Lung (tissue), 12 donors: ENCODE data around the gene PIK3CD. TPM values are rescaled to one million over a fixed set of nuclear protein-coding genes. Genes with fewer than 3 reads are reported as not detected.

Source experiments
- ATAC-seq: fragments of 200-7000 bp; cut with Tn5 transposase; one replicate; pipeline ENCODE4 v1.9.1; 2020; ENCODE audit warnings: moderate number of reproducible peaks; ENCODE audit not compliant: insufficient read depth, low FRiP score
- DNase-seq, 3 donors: peaks; one replicate each; pipeline ENCODE4 v3.0.0-alpha.2; 2013 to 2017
- H3K27ac ChIP-seq, 2 donors: one replicate each; pipeline ENCODE4 v1.5.1; 2013; ENCODE audit warnings: mild to moderate bottlenecking in 2 of 2, moderate library complexity in 2 of 2, control low read depth in 1 of 2, inconsistent platforms in 1 of 2, low read depth in 1 of 2, low read length in 1 of 2
- H3K27me3 ChIP-seq, 3 donors: one replicate each; pipeline ENCODE4 v1.5.1; 2013; ENCODE audit warnings: low read length in 2 of 3; ENCODE audit not compliant: control insufficient read depth in 3 of 3, insufficient read depth in 3 of 3
- H3K36me3 ChIP-seq, 4 donors: one replicate each; pipeline ENCODE4 v1.5.1; 2013; ENCODE audit warnings: low read length in 4 of 4, mild to moderate bottlenecking in 1 of 4, moderate library complexity in 1 of 4; ENCODE audit not compliant: control insufficient read depth in 4 of 4, insufficient read depth in 4 of 4
- H3K4me1 ChIP-seq, 5 donors: one replicate each; pipeline ENCODE4 v1.5.1; 2013; ENCODE audit warnings: low read length in 5 of 5, mild to moderate bottlenecking in 2 of 5, moderate library complexity in 1 of 5; ENCODE audit not compliant: control insufficient read depth in 5 of 5, insufficient read depth in 5 of 5
- H3K4me3 ChIP-seq: one replicate; pipeline ENCODE4 v1.5.1; 2013; ENCODE audit warnings: mild to moderate bottlenecking, control low read depth, moderate library complexity
- H3K9ac ChIP-seq, 2 donors: one replicate each; pipeline ENCODE4 v1.5.1; 2013; ENCODE audit warnings: low read length in 2 of 2, control low read depth in 1 of 2; ENCODE audit not compliant: insufficient read depth in 1 of 2
- H3K9me3 ChIP-seq, 4 donors: one replicate each; pipeline ENCODE4 v1.5.1; 2013; ENCODE audit warnings: low read length in 3 of 4, mild to moderate bottlenecking in 1 of 4, moderate library complexity in 1 of 4; ENCODE audit not compliant: control insufficient read depth in 4 of 4, insufficient read depth in 3 of 4
- whole genome bisulfite sequencing, 2 donors: extraction: QIAGEN DNeasy Blood & Tissue Kit; methylation state at CpG; one replicate each; pipeline ENCODE4 v1.1.7; 2013; 5-methylcytosine and 5-hydroxymethylcytosine counted together
- polyA plus RNA-seq, 2 donors: library from polyadenylated mRNA; stranded (reverse); fragments of 200-250 nt; gene quantifications; one replicate each; pipeline ENCODE4 v1.2.1, GENCODE V29; 2013
- total RNA-seq, 2 donors: library from RNA; depleted of rRNA in 1 of 2; stranded (reverse); fragments of >200 nt in 1 of 2; gene quantifications; one replicate each; pipeline ENCODE4 v1.2.1, GENCODE V29; 2014 to 2021
- TF ChIP-seq, protein P1 (sequence below): IDR thresholded peaks from 2 replicates; pipeline ENCODE4 v1.5.1; 2012; ENCODE audit warnings: mild to moderate bottlenecking; ENCODE audit errors: control extremely low read depth, extremely low read depth
- donor health status: control.
- donor health status: control.
- donor health status: Bipolar disorder and iron deficiency.
- donor health status: healthy.
- donor health status: DM: yes; HTN: yes; CAD: no.

Gene PIK3CD
- total and polyA plus RNA-seq, 4 donors, result 7.8 to 29.6 (median 21.8) TPM

DNA sequence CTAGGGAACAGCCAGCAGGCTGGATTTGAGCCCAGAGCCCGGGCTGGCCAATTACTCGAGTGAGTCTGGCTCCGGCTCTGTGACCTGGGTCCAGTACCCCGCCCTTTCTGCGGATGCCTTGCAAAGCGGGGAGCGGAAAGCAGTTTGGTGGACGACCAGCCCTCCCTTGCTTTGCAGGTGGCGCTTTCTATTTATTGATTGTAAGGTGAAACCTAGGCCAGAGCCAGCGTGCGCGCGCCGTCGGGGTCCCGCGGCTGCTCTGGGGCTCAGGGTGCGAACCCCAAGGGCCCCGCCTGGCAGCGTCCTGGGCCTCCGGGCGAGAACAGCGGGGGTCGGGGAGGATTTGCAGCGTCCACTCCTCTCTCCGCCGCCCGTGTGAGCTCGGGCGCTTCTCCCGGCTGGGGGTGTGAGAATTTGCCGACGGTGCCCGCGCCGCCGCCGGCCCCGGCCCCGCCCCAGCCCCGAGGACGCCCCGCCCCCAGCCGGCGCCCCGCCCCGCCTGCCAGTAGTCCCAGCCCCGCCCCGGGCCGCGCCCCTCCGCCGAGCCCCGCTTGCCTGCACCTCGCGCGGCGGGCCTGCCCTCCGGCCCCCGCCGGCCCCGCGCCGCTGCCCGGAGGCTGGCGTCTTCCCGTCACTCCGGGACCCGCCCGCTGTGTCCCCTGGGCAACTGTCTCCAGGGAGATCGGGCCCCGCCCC lies 37.6 kb downstream of the PIK3CD start:
- DNase-seq (peak; percentile 64 to 81 (median 71)), ATAC-seq (peak; percentile 91)
- Histone ChIP-seq H3K4me1 (peaks cover 0 to 24% (median 0%) of the 10 kb centered on the region in 5 donors), H3K36me3 (peaks cover 0 to 2% (median 0%) of the 10 kb centered on the region in 4 donors), H3K27me3 (peaks cover 0 to 22% (median 17%) of the 10 kb centered on the region in 3 donors), H3K9me3 (no peaks in the 10 kb centered on the region), H3K4me3 (peak overlapping the region; percentile 57), H3K27ac (peak overlapping the region in 1 of 2 donors; percentile 6), H3K9ac (no peak overlapping the region)
- 2 to 7% methylated on average over 45 to 72 of the region's 72 CpGs for WGBS, 2 donors
- TF ChIP-seq, protein P1, sequence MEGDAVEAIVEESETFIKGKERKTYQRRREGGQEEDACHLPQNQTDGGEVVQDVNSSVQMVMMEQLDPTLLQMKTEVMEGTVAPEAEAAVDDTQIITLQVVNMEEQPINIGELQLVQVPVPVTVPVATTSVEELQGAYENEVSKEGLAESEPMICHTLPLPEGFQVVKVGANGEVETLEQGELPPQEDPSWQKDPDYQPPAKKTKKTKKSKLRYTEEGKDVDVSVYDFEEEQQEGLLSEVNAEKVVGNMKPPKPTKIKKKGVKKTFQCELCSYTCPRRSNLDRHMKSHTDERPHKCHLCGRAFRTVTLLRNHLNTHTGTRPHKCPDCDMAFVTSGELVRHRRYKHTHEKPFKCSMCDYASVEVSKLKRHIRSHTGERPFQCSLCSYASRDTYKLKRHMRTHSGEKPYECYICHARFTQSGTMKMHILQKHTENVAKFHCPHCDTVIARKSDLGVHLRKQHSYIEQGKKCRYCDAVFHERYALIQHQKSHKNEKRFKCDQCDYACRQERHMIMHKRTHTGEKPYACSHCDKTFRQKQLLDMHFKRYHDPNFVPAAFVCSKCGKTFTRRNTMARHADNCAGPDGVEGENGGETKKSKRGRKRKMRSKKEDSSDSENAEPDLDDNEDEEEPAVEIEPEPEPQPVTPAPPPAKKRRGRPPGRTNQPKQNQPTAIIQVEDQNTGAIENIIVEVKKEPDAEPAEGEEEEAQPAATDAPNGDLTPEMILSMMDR, result no peak

DNA sequence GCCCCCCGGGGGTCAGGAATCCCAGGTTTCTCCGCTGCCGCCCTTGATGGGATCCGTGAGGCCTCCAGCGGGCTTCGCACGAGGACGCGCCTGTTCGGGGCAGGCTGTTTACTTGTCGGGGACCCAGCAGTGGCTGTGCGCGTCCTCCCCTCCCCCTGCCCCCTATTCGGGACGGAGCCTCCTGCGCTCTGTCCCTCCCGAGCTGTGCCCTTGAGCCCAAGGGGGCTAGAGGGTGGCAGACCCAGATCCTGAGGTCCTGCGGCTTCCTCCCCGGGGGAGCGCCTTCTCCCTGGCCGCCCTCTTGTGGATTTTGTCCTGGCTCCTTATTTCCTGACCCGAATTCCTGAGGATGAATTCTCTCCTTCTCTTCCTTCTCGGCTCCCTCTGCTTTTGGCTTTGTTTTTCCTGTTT lies 38.4 kb downstream of the PIK3CD start:
- peak; percentile 26 to 51 (median 38) for DNase-seq
- Histone ChIP-seq H3K9ac (peak overlapping the region in 1 of 2 donors; percentile 19), H3K36me3 (peaks cover 0 to 2% (median 0%) of the 10 kb centered on the region in 4 donors), H3K27ac (peak overlapping the region in 1 of 2 donors; percentile 43), H3K4me1 (peaks cover 0 to 24% (median 0%) of the 10 kb centered on the region in 5 donors), H3K27me3 (peaks cover 0 to 22% (median 17%) of the 10 kb centered on the region in 3 donors), H3K9me3 (no peaks in the 10 kb centered on the region), H3K4me3 (peak overlapping the region; percentile 33)
- 24 to 51% methylated on average over 23 of the region's 23 CpGs for WGBS, 2 donors
- TF ChIP-seq, protein P1, result no peak
- ATAC-seq, result no peak

- Histone ChIP-seq H3K27me3 (peaks cover 0 to 22% (median 17%) of the 10 kb centered on the region in 3 donors), H3K36me3 (peaks cover 0 to 2% (median 0%) of the 10 kb centered on the region in 4 donors), H3K9ac (peak overlapping the region in 1 of 2 donors; percentile 19), H3K9me3 (no peaks in the 10 kb centered on the region), H3K27ac (no peak overlapping the region), H3K4me1 (peaks cover 0 to 24% (median 0%) of the 10 kb centered on the region in 5 donors), H3K4me3 (no peak overlapping the region)
- WGBS, 2 donors, result 71 to 86% methylated on average over 13 to 14 of the region's 14 CpGs
- no peak for DNase-seq
- TF ChIP-seq, protein P1, result no peak
- ATAC-seq, result no peak
These were observed 39.0 kb downstream of the PIK3CD start for GRCh38 chr1:9690440-9691107.
